ENCODE results near the gene TTC23. TPM values are rescaled to one million over a fixed set of nuclear protein-coding genes. Genes with fewer than 3 reads are reported as not detected.

TTC23 gene
- 21.3 to 27.7 TPM (median 25.0 TPM) in 3 replicates for total RNA-seq
- long read RNA-seq, partial matches to known transcripts: 3 of 43 reads
- long read RNA-seq, other reads (novel, unspliced or antisense): 38 of 43 reads

- Mint-ChIP-seq H3K27ac (ENCODE audit: unreplicated experiment) (peak within 1 kb of the TSS; percentile 92), H3K4me3 (ENCODE audit: unreplicated experiment) (no peak within 1 kb of the TSS), H3K4me1 (ENCODE audit: low read depth) (peaks cover 35% of the 10 kb centered on the region), H3K27me3 (ENCODE audit: low read depth) (no peaks in the 10 kb centered on the region), H3K9me3 (ENCODE audit: low read depth) (no peaks in the 10 kb centered on the region), H3K36me3 (ENCODE audit: low read depth) (no peaks in the 10 kb centered on the region)
- no peak for TF ChIP-seq CTCF (IDR thresholded peaks at IDR 0.05)
- DNase-seq (ENCODE audit: low spot score): no peak
Measured at GRCh38 chr15:99249270-99249841, at the start of gene TTC23. TTC23 (minus strand) TSS chr15:99249581; CDS start chr15:99228712, 20,869 bp downstream.

GRCh38 chr15:99296386-99296785 lies 47.0 kb upstream of the TTC23 start:
- DNase-seq (ENCODE audit: low spot score): no peak
- Mint-ChIP-seq H3K27me3 (ENCODE audit: low read depth) (no peaks in the 10 kb centered on the region), H3K4me1 (ENCODE audit: low read depth) (peaks cover 36% of the 10 kb centered on the region), H3K27ac (ENCODE audit: unreplicated experiment) (peak overlapping the region; percentile 71), H3K9me3 (ENCODE audit: low read depth) (peaks cover 10% of the 10 kb centered on the region), H3K36me3 (ENCODE audit: low read depth) (peaks cover 25% of the 10 kb centered on the region), H3K4me3 (ENCODE audit: unreplicated experiment) (no peak overlapping the region)
- TF ChIP-seq CTCF (IDR thresholded peaks at IDR 0.05): no peak

- Mint-ChIP-seq H3K27me3 (ENCODE audit: low read depth) (no peaks in the 10 kb centered on the region), H3K36me3 (ENCODE audit: low read depth) (peaks cover 25% of the 10 kb centered on the region), H3K4me1 (ENCODE audit: low read depth) (peaks cover 36% of the 10 kb centered on the region), H3K27ac (ENCODE audit: unreplicated experiment) (peak overlapping the region; percentile 71), H3K9me3 (ENCODE audit: low read depth) (peaks cover 10% of the 10 kb centered on the region), H3K4me3 (ENCODE audit: unreplicated experiment) (no peak overlapping the region)
- no peak for DNase-seq (ENCODE audit: low spot score)
- TF ChIP-seq CTCF (IDR thresholded peaks at IDR 0.05): no peak
Measured at GRCh38 chr15:99295840-99296239, 46.5 kb upstream of the TTC23 start.

GRCh38 chr15:99291643-99292042 lies 42.3 kb upstream of the TTC23 start:
- no peak for TF ChIP-seq CTCF (IDR thresholded peaks at IDR 0.05)
- Mint-ChIP-seq H3K9me3 (ENCODE audit: low read depth) (peaks cover 10% of the 10 kb centered on the region), H3K36me3 (ENCODE audit: low read depth) (peaks cover 25% of the 10 kb centered on the region), H3K27me3 (ENCODE audit: low read depth) (no peaks in the 10 kb centered on the region), H3K4me1 (ENCODE audit: low read depth) (peaks cover 32% of the 10 kb centered on the region), H3K27ac (ENCODE audit: unreplicated experiment) (no peak overlapping the region), H3K4me3 (ENCODE audit: unreplicated experiment) (no peak overlapping the region)
- no peak for DNase-seq (ENCODE audit: low spot score)

GRCh38 chr15:99283717-99284116 lies 34.3 kb upstream of the TTC23 start:
- H3K27ac Mint-ChIP-seq (ENCODE audit: unreplicated experiment): peak overlapping the region; percentile 65
- H3K4me3 Mint-ChIP-seq (ENCODE audit: unreplicated experiment): no peak overlapping the region
- no peak for TF ChIP-seq CTCF (IDR thresholded peaks at IDR 0.05)
- peaks cover 3% of the 10 kb centered on the region for H3K9me3 Mint-ChIP-seq (ENCODE audit: low read depth)
- no peaks in the 10 kb centered on the region for H3K27me3 Mint-ChIP-seq (ENCODE audit: low read depth)
- peaks cover 8% of the 10 kb centered on the region for H3K36me3 Mint-ChIP-seq (ENCODE audit: low read depth)
- no peak for DNase-seq (ENCODE audit: low spot score)
- H3K4me1 Mint-ChIP-seq (ENCODE audit: low read depth): peaks cover 36% of the 10 kb centered on the region

All from chondrocyte (in vitro differentiated cells).